Cortex of kidney (tissue), 1 donor: ENCODE measurements around the gene MEIOSIN.
"Not testable (repeated sequence)": the region's sequence is repeated elsewhere in the genome, so short reads cannot be mapped to it uniquely, and the experiment has no call there.

Source experiments
- DNase-seq: peaks from one replicate; lab custom pipeline; 2025; lab: John Stamatoyannopoulos, UW

The MEIOSIN gene

GRCh38 chr19:45798995-45799517 lies 65.8 kb downstream of the MEIOSIN start:
- DNase-seq, result no peak

- not testable (repeated sequence) for DNase-seq
Measured at GRCh38 chr19:45799541-45799940, 66.3 kb downstream of the MEIOSIN start.

GRCh38 chr19:45800070-45800553 lies 66.9 kb downstream of the MEIOSIN start:
- DNase-seq, result no peak

- DNase-seq, result no peak
Measured at GRCh38 chr19:45801603-45802175, 68.5 kb downstream of the MEIOSIN start.

- no peak for DNase-seq
Measured at GRCh38 chr19:45804140-45804958, 71.1 kb downstream of the MEIOSIN start.

- DNase-seq, result no peak
Measured at GRCh38 chr19:45804959-45805230, 71.7 kb downstream of the MEIOSIN start.

GRCh38 chr19:45805719-45806118 lies 72.5 kb downstream of the MEIOSIN start:
- no peak for DNase-seq

- DNase-seq, result no peak
Measured at GRCh38 chr19:45809643-45810159, 76.5 kb downstream of the MEIOSIN start.

- no peak for DNase-seq
Measured at GRCh38 chr19:45812297-45812696, 79.1 kb downstream of the MEIOSIN start.
